Astrocyte (in vitro differentiated cells and primary cell): ENCODE results near the gene LIPH.

Experiments
- CTCF ChIP-seq: IDR thresholded peaks from 2 replicates; pipeline ENCODE4 v1.5.1; 2011; ENCODE audit warnings: low read depth, mild to moderate bottlenecking, inconsistent platforms, low read length, moderate library complexity; ENCODE audit not compliant: insufficient read depth
- EZH2 ChIP-seq: IDR thresholded peaks from 2 replicates; pipeline ENCODE4 v1.6.1; 2012; ENCODE audit warnings: mild to moderate bottlenecking, low read length, inconsistent platforms; ENCODE audit not compliant: insufficient read depth

DNA sequence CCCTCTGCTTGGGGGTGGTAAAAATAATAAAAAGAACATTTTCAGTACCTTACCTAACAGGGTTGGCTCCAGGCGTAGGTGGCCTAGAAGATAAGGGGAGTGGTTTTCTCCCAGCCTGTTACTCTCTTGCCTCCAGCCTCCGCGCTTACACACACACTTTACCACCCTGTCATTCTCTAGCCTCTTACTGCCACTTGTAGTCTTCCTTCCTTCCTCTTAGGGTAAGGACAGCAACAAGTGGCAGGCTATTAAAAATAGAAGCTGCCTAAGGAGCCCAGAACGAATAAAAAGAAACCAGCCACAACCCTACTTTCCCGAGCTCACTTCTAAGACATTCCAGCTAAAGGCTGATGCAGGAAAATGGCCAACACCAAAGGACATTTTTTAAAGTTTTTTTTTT is 9.6 kb upstream of the LIPH start:
- TF ChIP-seq CTCF, result no peak
- no peak for TF ChIP-seq EZH2
